SK-N-MC (cell line): ENCODE data around the gene FKBP1A.

ENCODE experiments used
- EZH2 ChIP-seq: fragments of 200-600 bp; sonication (generic); IDR thresholded peaks from one replicate; pipeline ENCODE4 v1.6.1; 2017; ENCODE audit warnings: antibody characterized with exemption
- FOXP2 ChIP-seq: optimal IDR thresholded peaks from 2 replicates; pipeline ENCODE3; 2011; ENCODE audit warnings: mild to moderate bottlenecking, moderate library complexity; ENCODE audit not compliant: insufficient read depth; ENCODE audit errors: extremely low read length, control extremely low read depth
- POLR2AphosphoS5 ChIP-seq: IDR thresholded peaks from 2 replicates; pipeline ENCODE4 v1.6.1; 2012; ENCODE audit warnings: mild to moderate bottlenecking, low read depth, low read length, borderline replicate concordance

DNA sequence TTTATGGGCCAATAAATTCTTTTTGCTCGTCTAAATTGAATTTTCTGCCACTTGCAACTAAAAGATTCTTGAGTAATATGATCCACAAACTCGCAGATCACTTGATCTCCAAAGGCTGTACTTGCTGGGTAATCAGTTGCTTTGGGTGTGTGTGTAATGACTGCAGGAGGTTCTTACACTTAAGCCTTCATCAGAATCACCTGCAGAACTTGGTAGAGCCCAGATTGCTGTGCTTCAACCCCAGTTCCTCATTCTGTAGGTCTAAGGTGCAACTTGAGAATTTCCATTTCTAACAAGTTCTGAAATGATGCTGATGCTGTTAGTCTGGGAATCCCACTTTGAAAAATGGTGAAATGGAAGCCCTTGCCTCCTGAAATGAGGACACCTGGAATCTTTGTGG, 12.9 kb upstream of the FKBP1A start:
- no peak for TF ChIP-seq POLR2AphosphoS5
- TF ChIP-seq FOXP2 = no peak
- no peak for TF ChIP-seq EZH2
